Measurements from ENCODE around the gene TUBB2B.

- TF ChIP-seq CTCF (IDR thresholded peaks at IDR 0.05) (no peak), POLR2A (IDR thresholded peaks at IDR 0.05) (no peak)
Measured at GRCh38 chr6:3199382-3199781, 28.1 kb downstream of the TUBB2B start.

Measured in suprapubic skin (tissue), 3 donors.